SK-N-SH (cell line): ENCODE data around the gene FGF18.

ENCODE experiments used
- CTCF ChIP-seq: fragments of 200-600 bp; sonication (generic); IDR thresholded peaks from 2 replicates; pipeline ENCODE4 v1.6.1; 2017; ENCODE audit warnings: antibody characterized with exemption, mild to moderate bottlenecking, moderate library complexity
- JUND ChIP-seq: IDR thresholded peaks from 2 replicates; pipeline ENCODE4 v1.4.0; 2012
- POLR2AphosphoS5 ChIP-seq: IDR thresholded peaks from 2 replicates; pipeline ENCODE4 v1.6.1; 2012; ENCODE audit warnings: low read depth, low read length
- REST ChIP-seq: IDR thresholded peaks from 2 replicates; pipeline ENCODE4 v1.6.1; 2012; ENCODE audit warnings: mild to moderate bottlenecking, low read depth, low read length, moderate library complexity

- TF ChIP-seq REST (no peak), POLR2AphosphoS5 (no peak), CTCF (no peak), JUND (no peak)
Measured at GRCh38 chr5:171409164-171410136, 10.0 kb upstream of the FGF18 start.
